Muscle of leg (tissue), 11 donors: Measurements from ENCODE around the gene OXER1. TPM values are rescaled to one million over a fixed set of nuclear protein-coding genes. Genes with fewer than 3 reads are reported as not detected.
A peak's percentile ranks its signal among the peaks of the same experiment; 100 is the strongest.

ENCODE experiments used
- DNase-seq: peaks from one replicate; pipeline ENCODE4 v3.0.0; 2013
- H3K27ac ChIP-seq: one replicate; pipeline ENCODE4 v1.5.1; 2013; ENCODE audit warnings: mild to moderate bottlenecking, low read length, control low read depth
- H3K27me3 ChIP-seq: one replicate; pipeline ENCODE4 v1.6.1; 2013; ENCODE audit warnings: low read length; ENCODE audit not compliant: control insufficient read depth, insufficient read depth
- H3K36me3 ChIP-seq: one replicate; pipeline ENCODE4 v1.6.1; 2013; ENCODE audit warnings: low read length; ENCODE audit not compliant: control insufficient read depth, insufficient read depth
- H3K4me1 ChIP-seq: one replicate; pipeline ENCODE4 v1.6.1; 2013; ENCODE audit warnings: low read length; ENCODE audit not compliant: control insufficient read depth, insufficient read depth
- H3K4me3 ChIP-seq: one replicate; pipeline ENCODE4 v1.5.1; 2013; ENCODE audit warnings: low read length, control low read depth
- H3K9me3 ChIP-seq: replicated peaks from 2 replicates; pipeline ENCODE4 v1.6.1; 2013; ENCODE audit warnings: low read depth, low read length; ENCODE audit not compliant: control insufficient read depth
- WGBS: methylation state at CpG from one replicate; pipeline ENCODE4 v1.1.5; 2013; ENCODE audit warnings: missing lambda C conversion rate; ENCODE audit not compliant: insufficient coverage; 5-methylcytosine and 5-hydroxymethylcytosine counted together
- polyA plus RNA-seq, 8 donors: library from polyadenylated mRNA; unstranded; fragments of 120-200 nt; gene quantifications; one replicate each; pipeline versions ENCODE4 v1.2.1 to v1.2.3, GENCODE V29; 2013; ENCODE audit warnings: inconsistent platforms in 1 of 8, low replicate concordance in 1 of 8; ENCODE audit not compliant: insufficient read length in 8 of 8, insufficient read depth in 1 of 8
- total RNA-seq: library from RNA; stranded (reverse); fragments of 120-200 nt; gene quantifications from one replicate; pipeline ENCODE4 v1.2.4, GENCODE V29; 2013

The OXER1 gene
- total and polyA plus RNA-seq, 9 donors: 2.2 to 9.2 (median 6.2) TPM

- no peak for DNase-seq
- 85% methylated on average over 5 of the region's 12 CpGs for WGBS
- peaks cover 35% of the 10 kb centered on the region for H3K36me3 ChIP-seq
- peaks cover 71% of the 10 kb centered on the region for H3K4me1 ChIP-seq
- H3K9me3 ChIP-seq: no peaks in the 10 kb centered on the region
- no peak overlapping the region for H3K27ac ChIP-seq
- H3K4me3 ChIP-seq: no peak overlapping the region
- no peaks in the 10 kb centered on the region for H3K27me3 ChIP-seq
Measured at GRCh38 chr2:42787788-42788477, 24.0 kb upstream of the OXER1 start.

- Histone ChIP-seq H3K36me3 (peaks cover 40% of the 10 kb centered on the region), H3K27me3 (no peaks in the 10 kb centered on the region), H3K4me3 (no peak overlapping the region), H3K4me1 (peaks cover 71% of the 10 kb centered on the region), H3K27ac (peak overlapping the region; percentile 51), H3K9me3 (no peaks in the 10 kb centered on the region)
- 76% methylated on average over 2 of the region's 3 CpGs for WGBS
- DNase-seq: no peak
Measured at GRCh38 chr2:42787424-42787787, 23.5 kb upstream of the OXER1 start.

GRCh38 chr2:42786561-42787345 lies 22.8 kb upstream of the OXER1 start:
- H3K27me3 ChIP-seq: no peaks in the 10 kb centered on the region
- no peaks in the 10 kb centered on the region for H3K9me3 ChIP-seq
- WGBS: 81% methylated on average over 6 of the region's 15 CpGs
- H3K36me3 ChIP-seq: peaks cover 44% of the 10 kb centered on the region
- H3K4me3 ChIP-seq: no peak overlapping the region
- peak overlapping the region; percentile 51 for H3K27ac ChIP-seq
- no peak for DNase-seq
- H3K4me1 ChIP-seq: peaks cover 67% of the 10 kb centered on the region

DNA sequence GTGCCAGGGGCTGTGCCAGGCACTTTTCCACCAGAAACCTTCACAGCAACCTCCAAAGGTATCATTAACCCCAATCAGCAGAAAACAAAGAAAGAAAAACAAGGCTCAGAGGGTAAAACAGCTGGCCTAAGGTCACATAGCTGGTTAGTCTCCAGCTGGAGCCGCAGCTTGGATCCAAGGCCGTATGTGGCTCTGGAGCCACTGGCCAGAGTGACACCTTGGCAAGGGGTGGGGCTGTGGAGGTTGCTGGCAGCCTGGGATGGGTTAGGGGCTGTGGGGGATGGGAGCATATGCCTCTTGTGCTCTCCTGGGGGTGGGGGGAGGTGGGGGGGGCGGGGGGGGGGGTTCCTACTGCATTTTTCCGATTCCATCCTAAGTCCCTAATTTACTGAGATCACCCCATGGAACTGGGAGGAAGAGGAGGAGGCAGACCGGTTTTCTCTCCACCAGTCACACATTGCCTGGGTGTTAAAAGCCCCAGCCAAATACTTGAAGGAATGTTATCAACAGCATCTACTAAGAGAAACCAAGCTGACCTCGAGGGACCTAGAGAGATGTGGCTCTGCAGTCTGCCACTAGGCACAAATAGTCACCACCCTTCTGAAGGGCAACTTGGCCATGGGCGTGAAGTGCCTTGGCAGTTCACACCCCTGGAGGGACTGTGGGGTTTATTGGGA lies 20.4 kb upstream of the OXER1 start:
- H3K4me1 ChIP-seq: peaks cover 46% of the 10 kb centered on the region
- peaks cover 44% of the 10 kb centered on the region for H3K36me3 ChIP-seq
- no peak overlapping the region for H3K4me3 ChIP-seq
- no peak for DNase-seq
- no peaks in the 10 kb centered on the region for H3K27me3 ChIP-seq
- no peak overlapping the region for H3K27ac ChIP-seq
- no peaks in the 10 kb centered on the region for H3K9me3 ChIP-seq
- 90% methylated on average over 2 of the region's 7 CpGs for WGBS

DNA sequence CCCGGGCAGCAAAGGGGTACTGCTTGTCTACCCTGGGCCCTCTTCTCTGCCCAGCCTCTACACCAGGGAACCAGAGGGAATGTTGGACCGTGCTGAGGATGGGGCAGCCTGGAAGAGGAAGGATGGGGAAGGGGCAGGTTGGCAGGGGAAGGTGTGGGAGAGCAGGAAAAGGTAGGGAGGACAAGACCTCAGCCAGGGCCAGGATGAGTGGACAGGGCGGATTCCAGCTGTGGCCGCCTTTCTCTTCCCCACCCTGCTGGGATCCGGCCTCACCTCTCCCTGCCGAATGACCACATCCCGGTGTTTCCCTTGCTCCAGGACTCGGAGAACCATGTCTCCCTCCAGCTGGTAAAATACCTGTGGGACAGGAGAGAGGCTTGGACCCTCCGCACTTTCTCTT lies 19.6 kb upstream of the OXER1 start:
- peaks cover 41% of the 10 kb centered on the region for H3K4me1 ChIP-seq
- no peak overlapping the region for H3K27ac ChIP-seq
- H3K27me3 ChIP-seq: no peaks in the 10 kb centered on the region
- DNase-seq: no peak
- 95% methylated on average over 7 of the region's 9 CpGs for WGBS
- H3K4me3 ChIP-seq: no peak overlapping the region
- H3K9me3 ChIP-seq: peaks cover 2% of the 10 kb centered on the region
- H3K36me3 ChIP-seq: peaks cover 45% of the 10 kb centered on the region

DNA sequence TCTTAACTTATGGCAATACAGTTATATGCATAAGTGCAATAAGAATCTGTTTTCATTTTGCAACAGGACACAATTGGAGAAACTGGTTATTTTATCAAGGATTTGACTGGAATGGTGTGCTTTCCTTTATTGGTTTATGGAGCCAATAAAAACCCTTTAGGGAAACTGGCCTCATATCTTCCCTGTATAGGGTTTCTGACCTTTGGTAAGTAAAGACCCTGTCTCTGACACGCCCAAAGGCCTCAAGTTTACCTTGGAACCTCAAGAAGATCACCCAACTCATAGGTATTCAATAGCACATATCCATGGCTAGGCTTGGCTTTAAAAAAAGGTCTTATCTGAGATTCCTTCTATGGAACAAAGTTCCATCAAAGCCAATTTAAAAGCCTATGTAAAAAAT lies 17.2 kb upstream of the OXER1 start:
- no peak for DNase-seq
- Histone ChIP-seq H3K4me1 (peaks cover 19% of the 10 kb centered on the region), H3K9me3 (peaks cover 4% of the 10 kb centered on the region), H3K27me3 (no peaks in the 10 kb centered on the region), H3K27ac (no peak overlapping the region), H3K4me3 (no peak overlapping the region), H3K36me3 (peaks cover 34% of the 10 kb centered on the region)
- WGBS: no CpG with 5 or more reads among the region's 1 CpG

DNA sequence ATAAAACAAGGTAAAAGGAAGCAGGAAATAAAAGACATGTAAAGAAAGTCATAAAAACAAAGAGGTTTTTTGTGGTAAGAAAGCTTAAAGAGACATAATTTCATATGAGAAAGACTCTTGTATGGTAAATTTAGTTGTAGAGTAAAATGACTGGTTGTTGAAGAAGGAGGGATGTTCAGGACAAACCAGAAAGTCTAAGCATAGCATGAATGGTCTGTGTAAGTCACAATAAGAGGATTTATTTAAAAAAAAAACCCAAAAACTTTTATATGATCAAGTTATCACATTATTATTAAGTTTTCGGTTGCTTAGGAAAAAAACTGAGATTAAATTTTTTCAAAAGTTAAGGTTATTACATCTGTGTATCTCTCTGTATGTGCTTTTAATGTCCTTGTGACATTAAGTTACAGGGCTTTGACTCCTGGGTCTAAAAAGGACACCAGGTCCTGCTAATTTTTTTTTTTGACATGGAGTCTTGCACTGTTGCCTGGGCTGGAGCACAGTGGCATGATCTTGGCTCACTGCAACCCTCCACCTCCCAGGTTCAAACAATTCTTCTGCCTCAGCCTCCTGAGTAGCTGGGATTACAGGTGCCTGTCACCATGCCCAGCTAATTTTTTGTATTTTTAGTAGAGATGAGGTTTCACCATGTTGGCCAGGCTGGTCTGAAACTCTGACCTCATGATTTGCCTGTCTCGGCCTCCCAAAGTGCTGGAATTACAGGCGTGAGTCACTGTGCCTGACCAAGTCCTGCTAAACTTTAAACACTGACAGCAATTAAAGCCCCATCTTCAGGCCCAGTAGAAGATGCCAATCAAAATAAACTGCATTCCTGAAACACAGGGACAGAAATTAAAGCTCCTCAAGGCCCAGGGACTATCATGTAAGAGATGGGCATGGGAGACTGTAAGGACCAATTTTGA lies 14.2 kb upstream of the OXER1 start:
- DNase-seq: no peak
- WGBS: 93% methylated on average over 2 of the region's 3 CpGs
- peaks cover 20% of the 10 kb centered on the region for H3K36me3 ChIP-seq
- H3K27me3 ChIP-seq: no peaks in the 10 kb centered on the region
- H3K4me3 ChIP-seq: no peak overlapping the region
- H3K4me1 ChIP-seq: no peaks in the 10 kb centered on the region
- H3K27ac ChIP-seq: no peak overlapping the region
- peaks cover 4% of the 10 kb centered on the region for H3K9me3 ChIP-seq

- Histone ChIP-seq H3K4me3 (no peak overlapping the region), H3K4me1 (peaks cover 1% of the 10 kb centered on the region), H3K9me3 (peaks cover 4% of the 10 kb centered on the region), H3K27me3 (no peaks in the 10 kb centered on the region), H3K27ac (no peak overlapping the region), H3K36me3 (peaks cover 10% of the 10 kb centered on the region)
- WGBS: no CpG with 5 or more reads among the region's 3 CpGs
- DNase-seq: no peak
Measured at GRCh38 chr2:42775810-42776209, 11.9 kb upstream of the OXER1 start.

DNA sequence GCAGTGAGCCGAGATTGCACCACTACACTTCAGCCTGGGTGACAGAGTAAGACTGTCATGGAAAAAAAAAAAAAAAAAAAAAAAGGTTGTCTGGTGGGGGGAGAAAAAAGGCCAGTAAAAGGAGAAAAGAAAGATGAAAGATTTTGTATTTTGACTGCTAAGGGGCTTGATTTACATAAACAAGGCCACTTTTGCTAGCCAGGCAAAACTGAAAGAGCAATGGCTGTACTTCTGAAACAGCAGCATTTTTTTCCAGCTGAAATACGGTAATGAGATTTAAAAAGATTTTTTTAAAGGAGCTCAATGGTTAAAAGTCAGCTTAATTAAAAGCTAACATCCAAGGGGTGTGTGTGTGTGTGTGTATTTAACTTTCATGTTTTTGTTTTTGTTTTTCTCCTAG lies 11.3 kb upstream of the OXER1 start:
- H3K4me1 ChIP-seq: peaks cover 2% of the 10 kb centered on the region
- peaks cover 10% of the 10 kb centered on the region for H3K36me3 ChIP-seq
- H3K27me3 ChIP-seq: no peaks in the 10 kb centered on the region
- no peak overlapping the region for H3K27ac ChIP-seq
- DNase-seq: no peak
- WGBS: no CpG with 5 or more reads among the region's 2 CpGs
- H3K9me3 ChIP-seq: peaks cover 4% of the 10 kb centered on the region
- H3K4me3 ChIP-seq: no peak overlapping the region
